ENCODE data around the gene CSF2.

DNA sequence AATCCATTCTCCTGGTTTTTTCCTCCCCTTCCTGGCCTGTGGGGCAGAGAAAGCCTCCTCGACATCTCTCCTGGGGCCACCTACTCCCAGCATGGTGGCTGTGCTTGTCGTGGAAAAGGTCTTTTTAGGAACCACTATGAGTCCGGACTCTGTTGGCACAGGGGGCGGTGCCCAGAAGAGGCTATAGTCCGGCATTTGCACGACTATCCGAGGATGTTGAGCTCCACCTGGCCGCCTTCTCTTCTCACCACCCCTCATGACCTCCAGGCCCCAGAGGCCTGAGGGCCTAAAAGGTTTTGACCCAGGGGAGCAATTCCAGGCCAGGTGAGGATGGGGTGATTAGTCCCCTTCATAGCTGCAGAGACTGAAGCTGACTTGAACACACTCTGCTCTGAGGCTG lies 14.1 kb downstream of the CSF2 start:
- TF ChIP-seq EP300 (IDR thresholded peaks at IDR 0.05) (no peak), POLR2A (IDR thresholded peaks at IDR 0.05; ENCODE audit: low read depth) (no peak), POLR2AphosphoS5 (IDR thresholded peaks at IDR 0.05) (no peak)
- TF ChIP-seq, protein P1, sequence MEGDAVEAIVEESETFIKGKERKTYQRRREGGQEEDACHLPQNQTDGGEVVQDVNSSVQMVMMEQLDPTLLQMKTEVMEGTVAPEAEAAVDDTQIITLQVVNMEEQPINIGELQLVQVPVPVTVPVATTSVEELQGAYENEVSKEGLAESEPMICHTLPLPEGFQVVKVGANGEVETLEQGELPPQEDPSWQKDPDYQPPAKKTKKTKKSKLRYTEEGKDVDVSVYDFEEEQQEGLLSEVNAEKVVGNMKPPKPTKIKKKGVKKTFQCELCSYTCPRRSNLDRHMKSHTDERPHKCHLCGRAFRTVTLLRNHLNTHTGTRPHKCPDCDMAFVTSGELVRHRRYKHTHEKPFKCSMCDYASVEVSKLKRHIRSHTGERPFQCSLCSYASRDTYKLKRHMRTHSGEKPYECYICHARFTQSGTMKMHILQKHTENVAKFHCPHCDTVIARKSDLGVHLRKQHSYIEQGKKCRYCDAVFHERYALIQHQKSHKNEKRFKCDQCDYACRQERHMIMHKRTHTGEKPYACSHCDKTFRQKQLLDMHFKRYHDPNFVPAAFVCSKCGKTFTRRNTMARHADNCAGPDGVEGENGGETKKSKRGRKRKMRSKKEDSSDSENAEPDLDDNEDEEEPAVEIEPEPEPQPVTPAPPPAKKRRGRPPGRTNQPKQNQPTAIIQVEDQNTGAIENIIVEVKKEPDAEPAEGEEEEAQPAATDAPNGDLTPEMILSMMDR (IDR thresholded peaks at IDR 0.05), result no peak

All from esophagus muscularis mucosa (tissue), 4 donors.